ENCODE data around the gene CD9. TPM values are rescaled to one million over a fixed set of nuclear protein-coding genes. Genes with fewer than 3 reads are reported as not detected.

The CD9 gene
- polyA plus RNA-seq, 3 donors = 164 to 181 (median 169) TPM

GRCh38 chr12:6214633-6215032 lies 14.4 kb downstream of the CD9 start:
- no peak for DNase-seq

GRCh38 chr12:6215120-6215807 lies 15.1 kb downstream of the CD9 start:
- DNase-seq = no peak

- DNase-seq = peak; percentile 82
Measured at GRCh38 chr12:6215932-6216494, 15.8 kb downstream of the CD9 start.

GRCh38 chr12:6216581-6216980 lies 16.4 kb downstream of the CD9 start:
- no peak for DNase-seq

GRCh38 chr12:6218347-6218925 lies 18.2 kb downstream of the CD9 start:
- DNase-seq = no peak

- no peak for DNase-seq
Measured at GRCh38 chr12:6219980-6220379, 19.8 kb downstream of the CD9 start.

GRCh38 chr12:6221146-6221545 lies 20.9 kb downstream of the CD9 start:
- no peak for DNase-seq

GRCh38 chr12:6222078-6222654 lies 22.0 kb downstream of the CD9 start:
- DNase-seq = no peak

GRCh38 chr12:6223545-6223944 lies 23.3 kb downstream of the CD9 start:
- no peak for DNase-seq

- DNase-seq = no peak
Measured at GRCh38 chr12:6224550-6224949, 24.4 kb downstream of the CD9 start.

- no peak for DNase-seq
Measured at GRCh38 chr12:6225630-6226001, 25.4 kb downstream of the CD9 start.

- DNase-seq = no peak
Measured at GRCh38 chr12:6226002-6226678, 25.9 kb downstream of the CD9 start.

- no peak for DNase-seq
Measured at GRCh38 chr12:6226679-6227051, 26.5 kb downstream of the CD9 start.

- DNase-seq = no peak
Measured at GRCh38 chr12:6228535-6229223, 28.5 kb downstream of the CD9 start.

GRCh38 chr12:6229224-6230218 lies 29.3 kb downstream of the CD9 start:
- no peak for DNase-seq

- DNase-seq = no peak
Measured at GRCh38 chr12:6230321-6231110, 30.3 kb downstream of the CD9 start.

- DNase-seq = no peak
Measured at GRCh38 chr12:6231359-6232268, 31.4 kb downstream of the CD9 start.

GRCh38 chr12:6233121-6233971 lies 33.1 kb downstream of the CD9 start:
- no peak for DNase-seq
